Measurements from ENCODE around the gene CASK. TPM values are rescaled to one million over a fixed set of nuclear protein-coding genes. Genes with fewer than 3 reads are reported as not detected.

Gene CASK
- total RNA-seq, 2 donors from 2014 or later: 44.3 to 46.1 TPM

- Histone ChIP-seq H3K4me3 (peak overlapping the region; percentile 83), H3K9me3 (no peaks in the 10 kb centered on the region), H3K36me3 (no peaks in the 10 kb centered on the region), H3K4me1 (ENCODE audit: control insufficient read depth in 1 of 2, low read depth in 2 of 2) (no peaks in the 10 kb centered on the region), H3K27ac (peak overlapping the region; percentile 58 to 82), H3K27me3 (replicated peaks; ENCODE audit: insufficient read depth) (no peaks in the 10 kb centered on the region)
- TF ChIP-seq CTCF (IDR thresholded peaks at IDR 0.05): no peak
- DNase-seq (ENCODE audit: low spot score) (no peak), ATAC-seq (ENCODE audit: insufficient number of reproducible peaks, low FRiP score, low read depth) (no peak)
Observed at GRCh38 chrX:41922431-41923151, 763 bp downstream of the CASK start.

- Histone ChIP-seq H3K27ac (peak overlapping the region; percentile 58 to 82), H3K9me3 (no peaks in the 10 kb centered on the region), H3K36me3 (no peaks in the 10 kb centered on the region), H3K27me3 (replicated peaks; ENCODE audit: insufficient read depth) (no peaks in the 10 kb centered on the region), H3K4me1 (ENCODE audit: control insufficient read depth in 1 of 2, low read depth in 2 of 2) (no peaks in the 10 kb centered on the region), H3K4me3 (peak overlapping the region; percentile 83)
- TF ChIP-seq CTCF (IDR thresholded peaks at IDR 0.05): no peak
- ATAC-seq (ENCODE audit: insufficient number of reproducible peaks, low FRiP score, low read depth) (no peak), DNase-seq (ENCODE audit: low spot score) (no peak)
Observed at GRCh38 chrX:41921492-41922430, 1.6 kb downstream of the CASK start.

- H3K27me3 ChIP-seq (replicated peaks; ENCODE audit: insufficient read depth): no peaks in the 10 kb centered on the region
- H3K4me3 ChIP-seq: no peak overlapping the region
- no peak overlapping the region for H3K27ac ChIP-seq
- H3K4me1 ChIP-seq (ENCODE audit: control insufficient read depth in 1 of 2, low read depth in 2 of 2): no peaks in the 10 kb centered on the region
- TF ChIP-seq CTCF (IDR thresholded peaks at IDR 0.05): no peak
- H3K36me3 ChIP-seq: no peaks in the 10 kb centered on the region
- ATAC-seq (ENCODE audit: insufficient number of reproducible peaks, low FRiP score, low read depth) (no peak), DNase-seq (ENCODE audit: low spot score) (no peak)
- H3K9me3 ChIP-seq: no peaks in the 10 kb centered on the region
Observed at GRCh38 chrX:41919870-41920269, 3.5 kb downstream of the CASK start.

- ATAC-seq (ENCODE audit: insufficient number of reproducible peaks, low FRiP score, low read depth) (no peak), DNase-seq (ENCODE audit: low spot score) (no peak)
- Histone ChIP-seq H3K27me3 (replicated peaks; ENCODE audit: insufficient read depth) (no peaks in the 10 kb centered on the region), H3K4me1 (ENCODE audit: control insufficient read depth in 1 of 2, low read depth in 2 of 2) (no peaks in the 10 kb centered on the region), H3K9me3 (no peaks in the 10 kb centered on the region), H3K27ac (no peak overlapping the region), H3K36me3 (no peaks in the 10 kb centered on the region), H3K4me3 (no peak overlapping the region)
- no peak for TF ChIP-seq CTCF (IDR thresholded peaks at IDR 0.05)
Observed at GRCh38 chrX:41917517-41917916, 5.8 kb downstream of the CASK start.

- Histone ChIP-seq H3K27me3 (replicated peaks; ENCODE audit: insufficient read depth) (no peaks in the 10 kb centered on the region), H3K4me3 (no peak overlapping the region), H3K27ac (no peak overlapping the region), H3K9me3 (no peaks in the 10 kb centered on the region), H3K36me3 (no peaks in the 10 kb centered on the region), H3K4me1 (ENCODE audit: control insufficient read depth in 1 of 2, low read depth in 2 of 2) (no peaks in the 10 kb centered on the region)
- DNase-seq (ENCODE audit: low spot score): no peak
- no peak for TF ChIP-seq CTCF (IDR thresholded peaks at IDR 0.05)
- no peak for ATAC-seq (ENCODE audit: insufficient number of reproducible peaks, low FRiP score, low read depth)
Observed at GRCh38 chrX:41913476-41913875, 9.9 kb downstream of the CASK start.

All from thoracic aorta (tissue), 2 donors.